Urothelium cell line (cell line): ENCODE results near the gene MYMK.

Experiments used
- DNase-seq: peaks from one replicate; pipeline ENCODE4 v3.0.0; 2011; ENCODE audit warnings: low spot score, mixed read lengths
- FAIRE-seq: peaks from 2 replicates; lab custom pipeline; 2011; peaks lifted over from hg19 to GRCh38; lab: Jason Lieb, UNC

Gene MYMK

DNA sequence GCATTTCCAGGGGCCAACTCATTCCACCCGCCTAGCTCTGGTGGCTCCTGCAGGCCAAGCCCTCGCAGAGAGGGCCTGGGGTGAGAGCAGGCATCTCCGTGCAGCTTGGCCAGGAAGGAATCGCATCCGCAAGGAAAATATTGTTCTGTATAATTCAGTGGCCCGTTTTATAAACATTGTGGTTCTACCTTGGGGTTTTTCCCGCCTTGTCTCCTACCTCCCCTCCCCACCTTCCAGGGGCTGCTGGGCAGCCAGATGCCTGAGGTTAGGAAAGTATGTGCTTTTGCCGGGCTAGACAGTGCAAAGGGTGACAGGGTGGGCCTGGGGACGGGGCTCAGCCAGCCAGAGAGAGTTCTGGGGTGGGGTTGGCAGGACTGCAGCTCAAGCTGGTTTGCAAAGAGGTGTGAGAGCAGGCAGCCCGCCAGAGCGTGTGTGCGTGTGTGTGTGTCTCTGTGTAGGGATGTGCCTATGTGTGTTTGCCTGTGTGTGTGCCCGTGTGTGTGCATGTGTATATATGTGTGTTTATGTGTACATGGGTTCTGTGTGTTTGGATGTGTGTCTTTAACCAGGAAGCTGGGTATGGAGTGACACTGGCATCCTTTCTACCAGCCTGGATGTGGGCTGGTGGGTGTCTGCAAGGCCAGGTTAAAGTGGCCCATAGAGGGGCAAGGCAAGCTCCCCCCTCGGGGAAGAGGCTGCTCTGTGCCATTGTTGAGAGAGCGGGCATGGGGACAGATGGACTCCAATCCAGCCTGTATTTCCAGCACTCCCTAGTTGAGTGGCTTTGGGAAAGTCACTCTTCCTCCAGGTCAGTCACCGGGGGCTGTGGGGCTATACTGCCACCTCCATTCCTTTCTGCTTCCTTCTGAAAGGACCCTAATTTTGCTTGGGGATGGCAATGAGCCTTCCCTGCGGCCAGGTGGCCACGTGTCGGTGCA is 35.2 kb downstream of the MYMK start:
- DNase-seq (no peak), FAIRE-seq (no peak)

GRCh38 chr9:133488686-133489252 is 36.0 kb downstream of the MYMK start:
- no peak for FAIRE-seq

DNA sequence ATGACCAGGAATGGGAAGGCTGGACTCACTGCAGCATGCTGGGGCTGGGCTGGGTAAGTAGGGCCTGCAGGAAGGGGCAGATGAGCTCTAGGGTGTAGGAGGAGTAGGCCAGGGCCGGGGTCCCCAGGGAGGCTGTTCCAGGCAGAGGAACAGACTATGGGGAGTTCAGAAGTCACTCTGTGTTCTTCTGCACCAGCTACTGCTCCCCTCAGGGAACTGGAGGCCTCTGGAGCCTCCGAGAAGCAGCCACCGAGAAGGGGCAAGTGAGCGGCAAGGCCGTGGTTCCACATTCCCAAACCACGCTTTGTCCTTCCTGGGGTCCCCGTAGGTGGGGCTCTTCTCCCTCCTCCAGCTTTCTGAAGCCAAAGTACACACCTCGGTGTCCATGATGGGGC is 37.4 kb downstream of the MYMK start:
- no peak for DNase-seq
- FAIRE-seq, result no peak

More at GRCh38 chr9:133488686-133489252, 36.0 kb downstream of the MYMK start:
- no peak for DNase-seq

DNA sequence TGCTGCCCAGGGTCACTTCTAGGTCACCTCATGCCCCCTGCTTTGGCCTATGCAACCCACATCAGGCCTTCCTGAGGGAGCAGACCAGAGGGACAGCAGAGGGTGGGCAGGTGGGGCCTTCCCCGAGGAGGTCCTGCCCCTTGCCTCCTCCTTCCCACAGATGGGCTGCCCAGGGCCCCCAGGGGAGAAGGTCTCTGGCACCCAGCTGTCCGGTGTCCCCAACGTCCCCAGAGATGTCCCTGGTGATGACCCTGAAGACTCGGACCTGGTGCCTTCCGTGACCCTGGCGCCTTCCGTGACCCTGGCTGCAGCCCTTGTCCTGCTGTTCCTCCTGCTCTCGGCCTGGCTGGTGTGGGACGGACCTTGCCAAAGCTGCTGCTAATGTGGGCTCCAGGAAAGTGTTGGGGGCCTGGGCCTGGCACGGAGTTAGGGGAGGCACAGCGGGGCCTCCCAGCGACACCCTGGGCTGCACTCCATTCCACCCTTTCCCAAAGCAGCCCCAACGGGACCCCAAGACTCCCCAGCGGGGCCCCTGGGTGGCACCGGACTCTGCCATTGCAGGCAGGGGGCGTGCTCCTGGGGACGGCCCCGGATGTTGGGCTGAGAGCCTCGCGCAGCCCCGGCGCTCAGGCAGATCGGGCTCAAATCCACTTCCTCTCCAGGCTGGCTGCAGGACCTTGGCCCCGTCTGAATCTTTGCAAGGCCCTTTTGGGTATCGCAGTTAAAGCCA is 39.1 kb downstream of the MYMK start:
- DNase-seq (peak; percentile 30), FAIRE-seq (no peak)

GRCh38 chr9:133484671-133485437 is 39.9 kb downstream of the MYMK start:
- FAIRE-seq, result no peak
- no peak for DNase-seq

- FAIRE-seq (no peak), DNase-seq (no peak)
Measured at GRCh38 chr9:133483611-133484010, 41.1 kb downstream of the MYMK start.

- DNase-seq (peak; percentile 96), FAIRE-seq (peak; percentile 50)
Measured at GRCh38 chr9:133478851-133479711, 45.7 kb downstream of the MYMK start, which contains the start of gene SLC2A6. SLC2A6 (minus strand) TSS chr9:133479099; CDS start chr9:133479059, 40 bp downstream.

- DNase-seq (no peak), FAIRE-seq (no peak)
Measured at GRCh38 chr9:133477992-133478850, 46.5 kb downstream of the MYMK start.

DNA sequence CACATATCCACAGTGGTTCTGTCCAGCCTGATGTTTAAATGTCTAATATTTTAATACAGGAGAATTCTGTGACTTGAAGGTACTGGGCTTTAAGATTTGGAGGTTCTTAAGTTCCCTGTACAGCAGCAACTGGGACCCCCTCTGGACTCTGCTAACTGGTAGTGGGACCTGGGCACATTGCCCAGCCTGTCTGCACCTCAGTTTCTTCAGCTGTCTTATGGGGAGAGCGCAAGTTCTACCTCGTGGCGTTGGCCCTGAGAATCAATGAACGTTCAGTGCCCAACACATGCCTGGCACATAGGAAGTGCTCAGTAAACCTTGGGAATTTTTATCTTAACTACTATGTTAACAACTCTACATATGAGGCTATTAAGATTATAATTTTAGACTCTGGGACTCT is 47.3 kb downstream of the MYMK start:
- FAIRE-seq, result no peak
- DNase-seq, result no peak

DNA sequence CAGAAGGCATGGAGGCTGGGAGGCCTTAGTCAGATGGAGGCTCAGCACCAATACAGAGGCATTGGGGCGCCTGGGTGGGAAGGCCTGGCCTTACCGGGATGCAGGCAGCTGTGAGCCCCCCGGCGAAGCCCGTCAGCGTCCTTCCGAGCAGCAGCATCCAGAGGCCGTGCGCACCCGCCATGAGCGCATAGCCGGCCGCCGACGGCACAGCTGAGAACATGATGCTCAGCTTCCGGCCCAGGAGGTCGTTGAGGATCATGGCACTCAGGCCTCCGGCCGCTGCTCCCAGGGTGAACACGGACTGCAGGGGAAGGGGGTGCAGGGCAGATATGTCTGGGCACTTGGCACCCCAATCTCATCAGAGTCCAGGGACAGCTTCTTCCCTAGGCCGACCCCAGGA is 47.8 kb downstream of the MYMK start:
- DNase-seq (no peak), FAIRE-seq (no peak)

GRCh38 chr9:133476036-133476931 is 48.5 kb downstream of the MYMK start:
- FAIRE-seq, result no peak

DNA sequence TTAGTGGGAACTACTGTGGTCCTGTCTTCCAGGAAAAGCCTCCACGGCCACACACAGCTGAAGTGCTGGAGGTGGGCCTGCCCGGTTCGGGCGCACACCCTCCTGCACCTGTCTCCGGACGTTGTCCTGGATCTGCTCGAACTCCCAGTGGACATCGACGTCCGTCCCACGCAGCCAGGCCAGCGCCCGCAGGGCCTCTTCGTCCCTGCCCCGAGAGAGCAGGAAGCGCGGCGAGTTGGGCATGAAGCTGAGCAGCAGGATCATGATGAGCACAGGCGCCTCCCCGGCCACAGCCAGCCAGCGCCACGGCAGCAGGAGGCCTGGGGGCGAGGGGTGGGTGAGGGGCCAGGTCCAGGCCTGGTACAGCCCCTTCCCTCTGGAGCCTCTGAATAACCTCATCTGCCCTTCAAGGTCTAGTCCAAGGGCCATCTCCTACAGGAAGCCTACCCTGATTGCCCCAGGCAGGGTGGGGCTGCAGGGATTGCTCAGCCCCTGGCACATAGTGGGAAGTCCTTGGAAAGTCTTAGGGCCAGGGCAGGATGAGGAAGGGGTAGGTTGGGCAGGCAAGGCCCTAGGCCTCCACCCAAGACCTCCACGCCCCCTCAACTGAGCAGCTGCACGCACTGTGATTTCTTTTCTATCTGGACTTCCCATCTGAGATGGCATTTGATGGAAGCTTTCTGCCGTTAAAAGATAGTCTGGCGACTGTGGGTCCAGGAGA is 49.3 kb downstream of the MYMK start:
- DNase-seq (no peak), FAIRE-seq (no peak)

More at GRCh38 chr9:133476036-133476931, 48.5 kb downstream of the MYMK start:
- DNase-seq, result no peak

- FAIRE-seq (no peak), DNase-seq (no peak)
Measured at GRCh38 chr9:133474853-133475252, 49.9 kb downstream of the MYMK start.

GRCh38 chr9:133474215-133474614 is 50.5 kb downstream of the MYMK start:
- FAIRE-seq (no peak), DNase-seq (no peak)

DNA sequence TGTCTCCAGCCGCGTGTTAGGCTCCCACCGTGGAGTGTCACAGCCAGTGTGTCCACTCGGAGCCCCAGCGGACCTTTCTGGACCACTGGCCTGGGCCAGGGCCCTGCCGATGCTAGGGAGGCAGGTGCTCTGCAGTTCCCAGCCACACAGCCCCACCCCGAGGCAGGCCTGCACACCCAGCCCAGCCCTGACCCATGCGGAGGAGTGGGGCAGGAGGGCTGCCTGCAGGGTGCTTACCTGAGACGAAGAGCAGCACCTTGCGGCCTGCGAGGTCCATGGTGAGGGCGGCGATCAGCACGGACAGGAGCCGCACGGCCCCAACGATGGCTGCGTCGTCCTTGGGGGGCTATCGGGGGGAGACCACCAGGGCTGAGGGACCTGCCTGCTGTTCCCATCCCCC is 51.0 kb downstream of the MYMK start:
- no peak for DNase-seq
- no peak for FAIRE-seq

- DNase-seq (no peak), FAIRE-seq (no peak)
Measured at GRCh38 chr9:133472753-133473378, 51.9 kb downstream of the MYMK start.

DNA sequence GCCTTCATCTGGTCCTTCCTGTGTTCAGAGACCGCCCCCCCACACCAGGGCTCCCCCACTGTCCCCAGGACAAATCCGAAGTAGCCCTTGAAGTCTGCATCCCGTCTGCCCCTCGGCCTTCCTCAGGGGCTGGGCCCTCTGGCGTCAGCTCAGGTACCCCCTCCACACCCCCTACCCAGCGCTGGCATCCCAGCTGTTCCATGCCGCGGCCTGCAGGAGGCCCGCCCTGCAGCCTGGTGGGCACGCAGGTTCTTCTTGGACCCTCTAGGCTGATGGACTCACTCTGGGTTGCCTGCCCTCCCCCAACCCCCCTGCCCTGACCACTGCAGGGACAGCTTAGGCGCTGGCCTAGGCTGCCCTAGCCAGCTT is 52.5 kb downstream of the MYMK start:
- no peak for FAIRE-seq
- DNase-seq, result no peak
